ENCODE data around the gene TSSC4. TPM values are rescaled to one million over a fixed set of nuclear protein-coding genes. Genes with fewer than 3 reads are reported as not detected.

Gene TSSC4
- total and polyA plus RNA-seq, 9 of the 15 experiments (the other 6 are each of a cell fraction or from before 2014, with no cell fraction given): 0.41 to 54.2 (median 11.0) TPM

- TF ChIP-seq BCLAF1 (IDR thresholded peaks at IDR 0.05; ENCODE audit: borderline replicate concordance in 1 of 2, control insufficient read depth in 1 of 2, low read depth in 2 of 2, low read length in 1 of 2) (no peak), BRF2 (IDR thresholded peaks at IDR 0.05; ENCODE audit: borderline replicate concordance, insufficient read depth, insufficient read length) (no peak), CREB1 (IDR thresholded peaks at IDR 0.05) (no peak), CREB1 (CRISPR knock-in tag; IDR thresholded peaks at IDR 0.05) (no peak), ARHGAP35 (IDR thresholded peaks at IDR 0.05; ENCODE audit: partially characterized antibody) (no peak)
Measured at GRCh38 chr11:2447951-2448650, 47.6 kb downstream of the TSSC4 start (continued).

All from K562 (cell line).